MM.1S (cell line): ENCODE results near the gene TPSD1.
"Not testable (repeated sequence)": the region's sequence is repeated elsewhere in the genome, so short reads cannot be mapped to it uniquely, and the experiment has no call there.

ENCODE experiments used
- EZH2 ChIP-seq: fragments of 300-600 bp; sonication (generic); optimal IDR thresholded peaks from 2 replicates; pipeline ENCODE3; 2017; ENCODE audit warnings: low read depth, mild to moderate bottlenecking, antibody characterized with exemption, low read length, mixed read lengths
- EZH2phosphoT487 ChIP-seq: fragments of 300-600 bp; sonication (generic); IDR thresholded peaks from 2 replicates; pipeline ENCODE4 v1.6.1; 2018; ENCODE audit warnings: antibody characterized with exemption, low read length
- TF ChIP-seq, protein P1 (sequence below): fragments of 300-600 bp; sonication (generic); IDR thresholded peaks from 2 replicates; pipeline ENCODE4 v1.5.1; 2016; ENCODE audit warnings: antibody characterized with exemption, low read length, mixed read lengths

DNA sequence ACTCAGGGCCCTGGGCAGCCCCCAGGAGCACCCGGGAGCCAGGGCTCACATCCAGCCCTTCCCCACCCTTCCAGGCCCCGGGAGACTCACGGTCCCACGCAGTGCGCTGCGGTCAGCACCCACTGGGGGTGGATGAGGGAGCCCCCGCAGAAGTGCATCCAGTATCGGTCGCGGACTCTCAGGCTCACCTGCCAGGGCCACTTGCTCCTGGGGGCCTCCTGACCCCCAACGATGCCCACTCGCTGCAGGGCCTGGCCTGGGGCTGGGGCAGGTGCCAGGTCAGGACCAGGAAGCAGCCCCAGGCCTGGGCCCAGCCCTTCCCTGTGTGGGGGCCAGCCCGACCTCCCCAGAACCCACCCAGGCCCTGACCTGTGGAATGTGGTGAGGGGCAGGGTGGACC lies 26.4 kb upstream of the TPSD1 start:
- TF ChIP-seq, protein P1, sequence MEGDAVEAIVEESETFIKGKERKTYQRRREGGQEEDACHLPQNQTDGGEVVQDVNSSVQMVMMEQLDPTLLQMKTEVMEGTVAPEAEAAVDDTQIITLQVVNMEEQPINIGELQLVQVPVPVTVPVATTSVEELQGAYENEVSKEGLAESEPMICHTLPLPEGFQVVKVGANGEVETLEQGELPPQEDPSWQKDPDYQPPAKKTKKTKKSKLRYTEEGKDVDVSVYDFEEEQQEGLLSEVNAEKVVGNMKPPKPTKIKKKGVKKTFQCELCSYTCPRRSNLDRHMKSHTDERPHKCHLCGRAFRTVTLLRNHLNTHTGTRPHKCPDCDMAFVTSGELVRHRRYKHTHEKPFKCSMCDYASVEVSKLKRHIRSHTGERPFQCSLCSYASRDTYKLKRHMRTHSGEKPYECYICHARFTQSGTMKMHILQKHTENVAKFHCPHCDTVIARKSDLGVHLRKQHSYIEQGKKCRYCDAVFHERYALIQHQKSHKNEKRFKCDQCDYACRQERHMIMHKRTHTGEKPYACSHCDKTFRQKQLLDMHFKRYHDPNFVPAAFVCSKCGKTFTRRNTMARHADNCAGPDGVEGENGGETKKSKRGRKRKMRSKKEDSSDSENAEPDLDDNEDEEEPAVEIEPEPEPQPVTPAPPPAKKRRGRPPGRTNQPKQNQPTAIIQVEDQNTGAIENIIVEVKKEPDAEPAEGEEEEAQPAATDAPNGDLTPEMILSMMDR = not testable (repeated sequence)
- not testable (repeated sequence) for TF ChIP-seq EZH2phosphoT487, EZH2
